HG03097 (cell line): ENCODE measurements around the gene GLS2.
A peak's percentile ranks its signal among the peaks of the same experiment; 100 is the strongest.
"Not testable (repeated sequence)": the region's sequence is repeated elsewhere in the genome, so short reads cannot be mapped to it uniquely, and the experiment has no call there.

ENCODE experiments used
- ATAC-seq: cut with Tn5 transposase; IDR thresholded peaks from one replicate; pipeline ENCODE4 v1.9.1; 2021; ENCODE audit not compliant: unreplicated experiment, low FRiP score

Gene GLS2

DNA sequence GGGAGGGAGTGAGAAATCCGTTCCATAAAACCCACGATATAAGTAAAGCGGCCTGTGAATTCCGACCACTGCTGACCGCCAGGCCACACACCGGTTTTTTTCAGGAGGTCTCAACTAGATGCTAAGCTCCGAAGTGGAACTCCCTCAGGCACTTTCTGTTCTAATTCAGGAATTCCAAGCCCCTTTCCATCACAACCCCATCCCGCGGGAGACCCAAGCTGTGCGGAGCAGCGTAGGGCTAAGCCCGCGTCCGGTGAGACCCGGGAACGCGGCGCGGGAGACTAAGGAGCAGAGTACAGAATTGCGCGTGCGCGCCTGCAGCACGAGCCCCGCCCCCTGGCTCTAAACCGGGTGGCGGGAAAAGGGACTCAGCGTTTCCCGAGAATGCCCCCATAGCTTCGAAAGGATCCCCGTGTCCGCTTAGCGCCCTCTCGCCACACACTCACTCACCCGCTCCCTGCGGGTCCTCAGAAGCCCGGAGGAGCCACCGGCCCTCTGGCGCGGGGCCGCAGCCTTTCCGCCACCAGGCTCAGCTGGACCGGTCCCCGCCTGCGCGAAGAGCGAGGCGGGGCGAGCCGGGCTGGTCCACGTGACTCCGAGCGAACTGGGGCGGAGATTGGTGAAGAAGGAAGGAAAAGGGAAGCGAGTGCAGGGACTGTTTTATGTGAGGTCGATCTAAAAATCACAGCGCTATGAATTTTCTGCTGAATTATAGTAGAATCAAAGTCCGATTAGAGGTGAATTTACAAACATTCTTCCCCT, 38.9 kb downstream of the GLS2 start, which contains the start of gene TIMELESS:
Gene TIMELESS (minus strand): TSS at position 567 of the 762 bp plus-strand sequence. CDS start 15,256 bp downstream, outside the sequence.
- peak; percentile 93 for ATAC-seq

DNA sequence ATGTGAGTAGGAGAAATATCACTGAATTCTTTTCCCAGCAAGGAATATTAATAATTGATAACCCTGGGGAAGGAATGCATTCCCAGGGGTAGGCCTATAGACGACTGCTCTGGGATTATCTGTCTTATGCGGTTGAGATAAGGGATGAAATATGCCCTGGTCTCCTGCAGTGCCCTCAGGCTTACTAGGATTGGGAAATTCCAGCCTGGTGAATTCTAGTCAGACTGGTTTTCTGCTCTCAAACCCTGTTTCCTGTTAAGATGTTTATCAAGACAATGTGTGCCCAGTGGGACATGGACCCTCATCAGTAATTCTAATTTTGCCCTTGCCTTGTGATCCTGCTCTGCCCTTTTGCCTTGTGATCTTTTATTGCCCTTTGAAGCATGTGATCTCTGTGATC, 44.8 kb downstream of the GLS2 start:
- not testable (repeated sequence) for ATAC-seq

DNA sequence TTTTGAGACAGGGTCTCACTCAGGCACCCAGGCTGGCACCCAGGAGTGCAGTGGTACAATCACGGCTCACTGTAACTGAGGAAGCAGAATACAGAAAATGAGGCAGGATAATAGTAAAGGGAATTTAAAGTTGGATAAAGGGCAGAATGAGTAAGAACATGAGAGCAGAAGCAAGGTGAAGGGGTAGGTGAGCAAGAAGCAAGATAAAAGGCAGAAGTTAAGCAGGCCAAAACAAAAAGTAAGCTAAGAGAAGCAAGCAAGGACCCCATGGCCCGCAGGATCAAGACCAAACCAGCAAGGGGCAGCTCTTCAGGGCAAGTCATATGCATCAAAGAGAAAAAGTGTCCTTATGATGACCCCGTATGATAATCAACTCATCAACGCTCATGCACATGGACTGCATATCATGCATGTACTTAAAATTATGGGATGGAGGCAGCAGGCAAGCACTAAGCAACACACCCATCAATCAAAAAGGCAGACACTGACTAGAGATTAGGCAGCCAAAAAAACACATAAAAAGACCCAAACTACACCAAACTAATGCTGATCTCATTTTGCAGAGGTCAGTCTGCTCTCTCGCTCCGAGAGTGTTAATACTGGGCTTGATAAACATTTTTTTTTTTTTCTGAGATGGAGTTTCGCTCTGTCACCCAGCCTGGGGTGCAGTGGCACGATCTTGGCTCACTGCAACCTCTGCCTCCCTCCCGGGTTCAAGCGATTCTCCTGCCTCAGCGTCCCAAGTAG, 50.4 kb downstream of the GLS2 start:
- ATAC-seq: no peak

DNA sequence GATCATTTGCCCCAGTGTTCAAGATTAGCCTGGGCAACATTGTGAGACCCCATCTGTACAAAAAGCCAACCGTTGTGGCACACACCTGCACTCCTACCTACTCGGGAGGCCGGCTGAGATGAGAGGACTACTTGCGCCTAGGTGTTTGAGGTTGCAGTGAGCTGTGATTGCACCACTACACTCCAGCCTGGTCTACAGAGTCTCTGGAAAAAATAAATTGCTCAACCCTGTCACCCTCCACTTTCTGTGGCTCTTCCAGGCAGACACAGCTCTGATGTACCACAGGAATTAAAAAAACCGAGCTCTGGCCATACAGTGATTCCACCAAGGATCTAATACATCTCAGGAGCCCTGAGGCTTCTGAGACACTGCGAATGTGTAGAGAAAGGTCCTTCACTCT, 53.1 kb downstream of the GLS2 start:
- ATAC-seq: no peak

DNA sequence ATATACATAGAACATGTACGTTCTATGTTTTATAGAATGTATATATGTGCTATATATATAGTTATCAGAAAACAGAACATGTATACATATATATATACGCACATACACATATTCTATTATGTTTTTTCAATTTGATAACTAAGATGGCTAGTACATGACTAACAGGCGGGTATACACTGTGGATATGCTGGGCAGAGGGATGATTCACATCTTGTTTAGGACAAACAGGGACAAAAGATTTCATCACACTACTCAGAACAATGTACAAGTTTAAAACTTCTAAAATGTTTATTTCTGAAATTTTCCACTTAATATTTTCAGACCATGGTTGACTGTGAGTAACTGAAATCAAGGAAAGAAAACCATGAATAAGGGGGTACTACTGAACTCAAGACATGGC, 56.1 kb downstream of the GLS2 start:
- ATAC-seq: no peak

DNA sequence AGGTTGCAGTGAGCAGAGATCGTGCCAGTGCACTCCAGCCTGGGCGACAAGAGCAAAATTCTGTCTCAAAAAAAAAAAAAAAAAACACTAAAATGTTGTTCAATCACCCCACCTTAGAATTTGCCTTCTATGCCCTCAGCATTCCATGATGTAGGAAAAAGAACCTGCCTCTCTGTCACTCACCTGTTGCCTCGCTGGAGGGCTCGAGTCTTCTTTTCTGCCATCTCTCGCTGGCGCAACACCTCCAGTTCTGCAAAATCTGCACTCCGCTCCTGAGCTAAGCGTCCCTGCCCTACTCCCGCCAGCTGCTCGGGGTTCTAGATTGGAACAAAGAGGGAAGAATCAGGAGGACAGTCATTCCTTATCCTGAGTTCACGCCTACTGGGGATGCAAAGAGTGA, 56.7 kb downstream of the GLS2 start:
- ATAC-seq: no peak

DNA sequence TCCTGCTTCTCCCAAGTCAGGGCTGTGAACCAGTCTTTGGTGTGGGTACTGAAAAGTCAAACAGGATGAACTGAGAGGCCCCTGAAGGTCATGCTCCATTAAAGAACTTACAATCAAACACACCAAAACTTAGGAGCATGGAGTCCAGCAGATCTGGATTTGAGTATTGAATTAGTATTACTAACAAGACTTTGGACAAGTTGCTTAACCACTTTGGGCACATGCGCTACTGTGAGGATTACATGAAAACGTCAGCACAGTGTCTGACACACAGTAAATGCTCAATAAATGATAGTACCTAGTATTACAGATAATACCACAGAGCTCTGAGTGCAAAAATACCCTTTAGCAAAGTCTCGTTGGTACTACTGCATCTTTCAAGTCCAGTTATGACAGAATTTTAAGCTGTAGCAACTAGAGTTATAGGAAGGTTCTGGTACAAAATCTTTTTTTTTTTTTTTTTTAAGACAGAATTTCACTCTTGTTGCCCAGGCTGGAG, 62.0 kb downstream of the GLS2 start:
- no peak for ATAC-seq

DNA sequence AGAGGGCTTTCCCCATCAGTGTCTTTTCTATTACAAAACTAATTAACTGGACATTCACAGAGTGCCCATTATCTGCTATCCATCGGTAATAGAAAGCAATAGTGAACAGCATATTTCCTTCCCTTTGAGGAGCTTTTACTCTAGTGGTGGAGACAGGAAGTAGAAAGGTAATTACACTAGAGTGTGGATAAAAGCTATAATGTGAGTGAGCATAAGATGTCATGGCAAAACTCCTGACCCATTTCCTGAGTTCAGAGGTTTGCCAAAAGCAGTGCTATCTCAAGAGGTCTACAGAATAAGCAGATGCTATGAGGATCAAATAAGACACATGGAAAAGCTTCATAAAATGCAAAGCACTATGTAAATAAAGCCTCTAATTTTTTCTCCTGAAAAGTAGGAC, 62.8 kb downstream of the GLS2 start:
- no peak for ATAC-seq
